ENCODE data around the gene AFAP1L1.

AFAP1L1 gene

DNA sequence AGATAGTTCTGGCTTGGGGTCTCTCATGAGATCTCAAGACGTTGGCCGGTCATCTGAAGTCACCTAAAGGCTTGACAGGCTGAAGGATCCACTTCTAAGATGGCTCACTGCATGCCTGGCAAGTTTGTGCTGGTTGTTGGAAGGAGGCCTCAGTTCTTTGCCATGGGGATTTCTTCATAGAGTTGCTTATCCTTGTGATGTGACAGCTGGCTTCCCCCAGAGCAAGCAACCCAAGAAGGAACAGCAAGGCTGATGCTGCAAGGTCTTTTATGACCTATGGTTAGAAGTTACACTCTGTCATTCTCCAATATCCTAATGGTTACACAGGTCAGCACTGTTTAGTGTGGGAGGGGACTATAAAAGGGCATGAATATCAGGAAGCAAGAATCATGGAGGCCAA lies 53.0 kb downstream of the AFAP1L1 start:
- no peak for TF ChIP-seq ZNF274 (IDR thresholded peaks at IDR 0.05; ENCODE audit: low read depth, low read length)
- H3K4me3 ChIP-seq (ENCODE audit: low read length), result no peak overlapping the region

DNA sequence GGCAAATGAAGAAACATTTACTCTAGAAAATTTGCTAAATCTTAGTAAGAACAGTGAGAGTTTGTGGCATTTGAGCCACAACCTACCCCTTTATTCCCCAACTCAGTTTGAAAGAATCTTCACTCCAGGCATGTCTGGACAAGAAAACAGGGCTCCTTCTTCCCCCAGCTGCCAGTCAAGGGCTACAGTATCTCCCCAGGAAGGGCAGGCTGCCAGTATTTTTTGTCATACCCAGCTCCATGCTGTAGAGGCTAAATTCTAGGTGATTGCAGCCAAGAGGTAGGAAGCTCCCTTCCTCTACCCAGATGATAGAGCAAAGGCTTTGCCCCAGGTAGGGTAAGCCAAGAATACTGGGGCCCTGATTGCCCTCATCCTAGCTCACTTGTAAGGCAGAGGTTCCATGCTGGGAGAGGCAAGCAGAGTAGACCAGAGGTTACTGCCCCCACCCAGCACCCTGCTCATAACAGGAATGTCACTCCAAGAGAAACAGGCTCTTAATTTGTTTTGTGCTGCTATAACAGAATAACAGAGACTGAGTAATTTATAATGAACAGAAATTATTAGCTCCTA lies 53.6 kb downstream of the AFAP1L1 start:
- no peak overlapping the region for H3K4me3 ChIP-seq (ENCODE audit: low read length)
- TF ChIP-seq ZNF274 (IDR thresholded peaks at IDR 0.05; ENCODE audit: low read depth, low read length), result no peak

DNA sequence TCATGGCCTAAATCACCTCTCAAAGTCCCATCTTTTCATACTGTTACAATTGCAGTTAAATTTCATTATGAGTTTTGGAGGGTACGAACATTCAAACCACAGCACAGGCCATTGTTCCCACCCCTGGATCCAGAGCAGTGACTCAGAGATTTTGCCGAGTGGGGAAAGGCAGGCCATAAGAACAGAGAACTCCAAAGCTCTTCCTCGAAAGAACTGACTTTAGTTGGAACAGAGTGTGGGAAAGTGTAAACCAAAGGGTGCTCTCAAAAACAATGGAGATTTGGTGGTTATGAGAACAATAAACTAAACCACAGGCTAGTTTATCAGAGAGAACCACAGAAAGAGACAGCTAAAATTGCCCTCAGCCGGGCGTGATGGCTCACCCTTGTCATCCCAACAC lies 54.2 kb downstream of the AFAP1L1 start:
- TF ChIP-seq ZNF274 (IDR thresholded peaks at IDR 0.05; ENCODE audit: low read depth, low read length), result no peak
- no peak overlapping the region for H3K4me3 ChIP-seq (ENCODE audit: low read length)

DNA sequence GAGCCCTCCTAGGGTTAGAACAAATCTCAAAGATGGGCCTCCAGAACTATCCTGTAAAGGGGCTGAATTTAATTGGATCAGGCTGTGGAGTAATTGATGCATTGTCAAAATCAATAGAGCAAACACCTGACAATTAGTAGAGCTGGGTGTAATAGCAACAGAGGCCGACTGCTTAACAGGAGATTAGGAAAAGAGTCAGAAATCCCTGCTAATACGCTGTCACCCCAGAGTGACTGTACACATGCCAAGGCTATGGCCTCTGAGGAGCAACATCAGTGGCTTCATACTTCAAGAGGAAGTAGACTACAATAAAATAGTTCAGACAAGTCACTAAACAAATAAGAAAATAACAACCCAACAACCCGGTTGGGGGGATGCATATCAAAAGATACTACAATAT lies 55.0 kb downstream of the AFAP1L1 start:
- TF ChIP-seq ZNF274 (IDR thresholded peaks at IDR 0.05; ENCODE audit: low read depth, low read length), result no peak
- H3K4me3 ChIP-seq (ENCODE audit: low read length), result no peak overlapping the region

DNA sequence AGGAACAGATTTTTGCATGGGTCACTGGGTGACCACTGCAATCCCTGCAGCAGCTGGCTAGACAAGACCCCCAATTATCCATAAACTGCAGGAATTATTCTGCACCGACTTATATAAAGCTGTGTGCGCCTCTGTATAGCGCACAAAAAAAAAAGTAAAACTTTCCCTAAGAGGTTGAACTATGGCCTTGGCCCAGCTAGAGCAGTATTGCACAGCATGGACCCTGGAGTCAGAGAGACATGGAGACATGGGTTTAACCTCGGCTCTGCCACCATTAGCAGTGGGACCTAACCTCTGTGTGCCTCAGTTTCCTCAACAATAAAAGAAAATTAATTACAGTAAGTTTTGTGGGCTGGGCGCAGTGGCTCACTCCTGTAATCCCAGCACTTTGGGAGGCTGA lies 56.5 kb downstream of the AFAP1L1 start:
- H3K4me3 ChIP-seq (ENCODE audit: low read length), result no peak overlapping the region
- no peak for TF ChIP-seq ZNF274 (IDR thresholded peaks at IDR 0.05; ENCODE audit: low read depth, low read length)

DNA sequence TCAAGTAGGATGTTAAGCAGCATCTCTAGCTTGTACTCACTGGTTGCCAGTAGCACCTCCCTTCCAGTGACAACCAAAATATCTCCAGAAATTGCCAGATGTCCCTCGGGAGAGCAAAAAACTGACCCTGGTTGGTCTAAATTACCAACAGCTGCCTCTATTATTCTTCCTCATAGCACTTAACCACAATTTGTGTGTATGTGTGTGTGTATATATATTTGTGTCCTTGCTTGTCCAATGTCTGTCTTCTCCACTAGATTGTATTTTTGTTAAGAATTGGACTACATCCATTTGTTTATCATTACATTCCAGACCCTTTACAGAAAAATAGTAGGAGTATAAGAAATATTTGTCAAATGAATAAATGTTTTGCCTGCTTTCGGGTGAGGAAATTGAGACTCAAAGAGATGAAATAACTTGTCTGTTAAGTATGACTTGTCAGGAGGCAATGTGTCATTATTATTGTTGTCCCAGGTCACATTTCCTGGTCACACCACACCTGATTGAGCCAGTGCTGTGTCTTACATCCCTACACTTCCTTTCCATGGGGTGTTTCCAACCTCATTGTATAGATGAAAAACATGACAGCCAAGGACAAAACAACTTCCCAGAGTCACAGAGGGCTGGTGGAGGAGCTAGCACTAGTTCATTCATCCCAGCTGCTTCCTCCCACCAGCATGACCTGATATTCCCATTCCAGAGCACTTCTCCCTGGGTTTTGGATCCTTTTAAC lies 62.2 kb downstream of the AFAP1L1 start:
- no peak overlapping the region for H3K4me3 ChIP-seq (ENCODE audit: low read length)
- TF ChIP-seq ZNF274 (IDR thresholded peaks at IDR 0.05; ENCODE audit: low read depth, low read length), result no peak

DNA sequence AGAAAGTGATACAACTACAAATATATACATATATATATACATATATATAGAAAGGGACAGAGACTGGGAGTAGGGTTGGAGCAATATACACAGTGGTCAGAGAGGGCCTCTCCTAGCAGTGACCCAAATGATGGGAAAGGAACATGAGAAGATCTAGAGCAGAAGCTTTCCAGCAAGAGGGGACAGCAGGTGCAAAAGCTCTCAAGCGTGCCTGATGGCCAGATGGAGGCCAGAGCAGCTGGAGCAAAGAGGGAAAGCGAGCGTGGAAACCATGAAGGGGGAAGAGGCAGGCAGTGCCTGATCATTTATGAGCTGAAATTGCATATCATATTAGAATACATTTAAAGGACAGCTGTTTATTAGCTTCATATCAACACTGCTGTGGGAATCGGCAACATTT lies 66.1 kb downstream of the AFAP1L1 start:
- no peak for TF ChIP-seq ZNF274 (IDR thresholded peaks at IDR 0.05; ENCODE audit: low read depth, low read length)
- H3K4me3 ChIP-seq (ENCODE audit: low read length), result no peak overlapping the region

DNA sequence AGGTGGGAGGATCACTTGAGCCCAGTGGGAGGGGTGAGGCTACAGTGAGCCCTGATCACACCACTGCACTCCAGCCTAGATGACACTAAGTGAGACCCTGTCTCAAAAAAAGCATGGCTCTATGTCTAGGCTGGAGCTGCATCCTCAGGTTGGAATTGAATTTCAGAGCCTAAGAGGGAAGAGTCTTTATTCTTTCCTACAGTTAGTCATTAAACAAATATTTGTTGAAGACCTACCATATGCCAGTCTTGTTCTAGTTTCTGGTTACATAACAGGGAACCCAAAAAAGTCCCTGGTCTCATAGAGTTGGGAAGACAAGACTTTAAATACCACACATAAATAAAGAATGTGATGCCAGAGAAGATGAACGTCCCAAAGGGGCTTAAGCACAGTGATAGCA lies 66.7 kb downstream of the AFAP1L1 start:
- TF ChIP-seq ZNF274 (IDR thresholded peaks at IDR 0.05; ENCODE audit: low read depth, low read length), result no peak
- H3K4me3 ChIP-seq (ENCODE audit: low read length), result no peak overlapping the region

DNA sequence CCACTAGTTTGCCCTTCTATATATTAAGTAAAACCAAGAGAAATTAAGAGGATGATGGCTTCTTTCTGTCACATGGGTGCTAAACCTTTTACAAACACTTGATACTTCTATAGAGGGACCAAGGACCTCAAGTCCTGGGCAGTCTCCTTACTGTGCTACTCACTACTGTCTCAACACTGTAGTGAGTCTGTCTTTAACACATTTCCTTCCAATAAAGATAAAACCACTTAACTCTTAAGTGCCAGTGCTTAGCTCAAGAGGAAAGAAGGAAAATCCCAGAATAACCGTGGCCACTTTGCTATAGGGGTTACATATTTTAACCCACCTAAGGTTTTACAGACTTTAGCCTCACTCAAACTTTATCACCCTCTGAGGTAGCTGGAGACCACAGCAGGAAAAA lies 69.3 kb downstream of the AFAP1L1 start:
- TF ChIP-seq ZNF274 (IDR thresholded peaks at IDR 0.05; ENCODE audit: low read depth, low read length), result no peak
- H3K4me3 ChIP-seq (ENCODE audit: low read length), result no peak overlapping the region

DNA sequence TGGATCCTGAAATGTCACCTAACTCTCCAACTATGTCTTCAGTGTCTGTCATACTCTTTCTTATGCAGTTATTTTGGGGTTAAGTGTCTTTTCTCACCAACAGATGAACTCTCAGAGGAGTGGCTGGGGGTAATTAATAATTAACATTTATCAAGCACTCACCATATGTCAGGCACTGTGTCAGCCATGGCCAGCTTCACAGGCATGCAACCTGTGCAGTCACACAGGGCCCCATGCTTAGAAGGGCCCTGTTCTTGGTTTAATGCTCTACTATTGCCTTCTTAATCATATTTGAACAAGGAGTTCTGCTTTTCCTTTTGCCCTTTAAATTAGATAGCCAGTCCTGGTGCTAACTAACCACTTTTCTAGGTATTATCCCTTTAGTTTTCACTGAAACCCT lies 70.2 kb downstream of the AFAP1L1 start:
- TF ChIP-seq ZNF274 (IDR thresholded peaks at IDR 0.05; ENCODE audit: low read depth, low read length), result no peak
- no peak overlapping the region for H3K4me3 ChIP-seq (ENCODE audit: low read length)

DNA sequence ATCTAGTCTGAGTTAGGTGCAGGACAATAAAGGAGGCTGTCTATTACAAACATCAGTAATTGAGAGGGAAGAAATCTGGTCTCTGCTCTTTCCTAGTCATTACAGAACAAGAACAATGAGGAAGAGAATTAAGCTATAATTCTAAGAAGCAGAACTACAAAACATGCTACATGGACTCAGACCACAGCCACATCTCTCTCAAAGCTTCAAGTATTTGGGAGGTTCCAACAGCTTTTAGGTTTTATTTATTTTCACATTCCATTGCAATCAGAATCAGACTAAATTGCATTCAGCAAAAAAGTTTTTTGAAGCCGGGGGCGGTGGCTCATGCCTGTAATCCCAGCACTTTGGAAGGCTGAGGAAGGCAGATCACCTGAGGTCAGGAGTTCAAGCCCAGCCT lies 72.5 kb downstream of the AFAP1L1 start:
- peak overlapping the region; percentile 98; the same call in 1 of the 2 replicates for H3K4me3 ChIP-seq (ENCODE audit: low read length)
- no peak for TF ChIP-seq ZNF274 (IDR thresholded peaks at IDR 0.05; ENCODE audit: low read depth, low read length)

DNA sequence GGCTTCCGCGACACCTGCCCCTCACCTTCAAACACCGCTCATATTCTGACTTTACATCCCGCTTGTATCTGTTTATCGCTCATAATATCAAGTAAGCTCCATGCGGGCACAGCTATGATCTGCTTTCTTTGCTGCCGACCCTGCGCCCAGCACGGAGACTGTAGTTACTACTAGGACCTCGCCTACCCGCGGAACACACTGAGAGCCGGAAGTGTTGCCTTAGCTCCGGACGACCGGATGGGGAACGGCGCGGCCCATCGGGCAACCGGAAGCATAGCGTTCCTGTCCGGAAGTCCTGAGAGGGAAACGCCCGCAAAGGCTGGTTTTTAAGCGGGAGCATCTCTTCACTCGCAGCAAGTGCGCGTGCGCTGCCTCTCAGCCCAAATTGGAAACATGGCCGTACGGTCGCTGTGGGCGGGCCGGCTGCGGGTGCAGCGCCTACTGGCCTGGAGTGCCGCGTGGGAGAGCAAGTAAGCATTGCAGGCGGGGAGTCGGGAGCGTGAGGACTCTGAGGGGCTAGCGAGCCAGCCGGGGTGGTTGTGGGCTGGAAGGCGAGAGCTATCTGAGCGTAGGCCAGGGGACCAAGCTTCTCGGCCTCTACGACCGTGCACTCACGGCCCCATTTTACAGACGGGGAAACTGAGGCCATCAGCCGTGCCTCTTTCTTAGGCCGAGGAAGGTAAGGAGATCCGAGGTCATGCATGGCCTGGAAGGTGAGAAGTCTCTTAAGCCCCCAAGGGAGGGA lies 73.7 kb downstream of the AFAP1L1 start, which contains the start of gene GRPEL2:
GRPEL2 (plus strand) TSS at position 353 of the 745 bp plus-strand sequence; CDS start at position 394, 41 bp downstream.
- no peak for TF ChIP-seq ZNF274 (IDR thresholded peaks at IDR 0.05; ENCODE audit: low read depth, low read length)
- H3K4me3 ChIP-seq (ENCODE audit: low read length), result peak within 1 kb of the TSS; percentile 98

DNA sequence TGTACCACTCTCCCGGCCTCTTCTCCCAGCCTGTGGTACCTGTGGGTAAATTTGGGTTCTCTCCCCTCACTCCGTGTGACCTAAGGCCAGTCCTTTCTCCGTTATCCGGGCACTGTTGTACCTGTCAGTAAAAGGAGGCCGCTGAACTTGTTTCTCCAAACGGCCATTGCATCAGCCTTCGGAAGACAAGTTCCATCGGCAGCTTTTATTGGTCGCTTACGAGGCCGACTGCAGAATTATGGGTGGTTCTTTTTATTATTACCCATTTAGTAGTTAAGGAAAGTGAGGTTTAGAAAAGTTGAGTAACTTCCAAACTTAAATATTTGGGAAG lies 74.2 kb downstream of the AFAP1L1 start:
- TF ChIP-seq ZNF274 (IDR thresholded peaks at IDR 0.05; ENCODE audit: low read depth, low read length), result no peak
- peak overlapping the region; percentile 98 for H3K4me3 ChIP-seq (ENCODE audit: low read length)

DNA sequence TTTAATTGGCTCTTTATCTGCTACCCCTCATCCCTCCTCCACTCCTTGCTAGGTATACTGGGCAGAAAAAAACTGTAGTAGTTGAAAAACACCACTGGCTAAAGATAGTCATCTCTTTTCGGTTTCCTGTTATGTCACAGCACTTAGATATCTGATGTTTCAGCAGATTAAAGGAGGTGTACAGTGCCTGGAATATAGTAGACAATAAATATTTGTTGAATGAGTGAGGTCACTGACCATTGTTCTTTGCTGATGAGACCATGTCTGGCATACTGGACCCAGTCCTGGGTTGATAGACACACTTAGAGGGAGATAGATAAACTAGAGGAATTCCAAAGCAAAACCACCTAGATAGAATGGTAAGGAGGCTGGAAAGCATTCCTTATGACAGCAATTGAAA lies 76.9 kb downstream of the AFAP1L1 start:
- no peak for TF ChIP-seq ZNF274 (IDR thresholded peaks at IDR 0.05; ENCODE audit: low read depth, low read length)

DNA sequence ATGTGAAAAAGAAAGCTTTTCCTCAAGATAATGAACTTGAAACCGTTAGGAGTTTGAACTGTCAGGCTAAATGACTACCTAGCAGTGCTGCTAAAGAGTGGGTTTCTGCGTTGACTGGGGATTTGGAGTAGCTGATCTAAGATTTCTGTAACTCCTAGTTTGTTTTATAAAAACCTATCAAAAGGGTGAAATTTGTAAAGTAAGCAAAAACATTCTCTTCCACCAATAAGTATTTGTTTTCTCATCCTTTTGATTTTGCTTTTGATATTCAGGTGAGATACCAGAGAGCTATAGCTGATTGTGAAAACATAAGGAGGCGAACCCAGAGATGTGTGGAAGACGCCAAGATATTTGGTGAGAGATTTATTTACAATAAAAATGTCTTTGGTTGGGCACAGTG lies 77.7 kb downstream of the AFAP1L1 start:
- no peak for TF ChIP-seq ZNF274 (IDR thresholded peaks at IDR 0.05; ENCODE audit: low read depth, low read length)
- no peak overlapping the region for H3K4me3 ChIP-seq (ENCODE audit: low read length)

More for the DNA sequence above, 76.9 kb downstream of the AFAP1L1 start:
- no peak overlapping the region for H3K4me3 ChIP-seq (ENCODE audit: low read length)
